Measurements from ENCODE around the gene LIMK2.

- TF ChIP-seq POLR2A (IDR thresholded peaks at IDR 0.05) (no peak), CTCF (IDR thresholded peaks at IDR 0.05 in 4 of 5, conservative IDR thresholded peaks at IDR 0.05 in 1 of 5) (no peak)
Measured at GRCh38 chr22:31250740-31251600, 38.9 kb downstream of the LIMK2 start.
